K562 (cell line): ENCODE results near the gene GGA3. TPM values are rescaled to one million over a fixed set of nuclear protein-coding genes. Genes with fewer than 3 reads are reported as not detected.
A peak's percentile ranks its signal among the peaks of the same experiment; 100 is the strongest.

Experiments
- ADNP ChIP-seq: fragments of 200-800 bp; sonication (Bioruptor generic); IDR thresholded peaks from 2 replicates; pipeline ENCODE4 v1.6.1; 2016; ENCODE audit warnings: missing genetic modification characterization, missing compliant biosample characterization
- ATF1 ChIP-seq, 2 experiments: fragments of 450-650 bp in 1 of 2; IDR thresholded peaks; 2 replicates each; pipeline ENCODE4 v1.6.1; 2016; ENCODE audit warnings: missing compliant biosample characterization in 1 of 2, missing genetic modification characterization in 1 of 2
- ATF3 ChIP-seq, 2 experiments: fragments of 450-650 bp in 1 of 2; sonication (generic) in 1 of 2; formaldehyde crosslinking in 1 of 2; IDR thresholded peaks in 1 of 2; conservative IDR thresholded peaks in 1 of 2; 2 replicates each; pipeline versions ENCODE4 v1.6.1 to v1.8.1; 2016 to 2023; ENCODE audit warnings: mild to moderate bottlenecking in 2 of 2, moderate library complexity in 2 of 2, inconsistent platforms in 1 of 2, missing genetic modification reagents in 1 of 2
- CEBPB ChIP-seq: fragments of 450-650 bp; IDR thresholded peaks from 2 replicates; pipeline ENCODE4 v1.6.1; 2016; ENCODE audit warnings: missing genetic modification characterization, missing compliant biosample characterization
- FOXJ3 ChIP-seq: sonication (generic); formaldehyde crosslinking; IDR thresholded peaks from 2 replicates; pipeline ENCODE4 v1.4.0; 2020; ENCODE audit warnings: mild to moderate bottlenecking, missing genetic modification reagents
- KDM1A ChIP-seq, 2 experiments: fragments of 450-650 bp; IDR thresholded peaks; 2 replicates each; pipeline ENCODE4 v1.6.1; 2016; ENCODE audit warnings: mild to moderate bottlenecking in 2 of 2
- RBM17 ChIP-seq: fragments of 200-400 bp; formaldehyde crosslinking; IDR thresholded peaks from 2 replicates; pipeline ENCODE4 v1.6.1; 2017; ENCODE audit warnings: low read depth, mild to moderate bottlenecking, low read length, borderline replicate concordance
- RBM25 ChIP-seq: fragments of 200-400 bp; formaldehyde crosslinking; IDR thresholded peaks from 2 replicates; pipeline ENCODE4 v1.6.1; 2018; ENCODE audit warnings: low read length, low read depth, moderate library complexity; ENCODE audit not compliant: severe bottlenecking
- RFX7 ChIP-seq: fragments of 250-450 bp; sonication (Bioruptor Pico); IDR thresholded peaks from 2 replicates; pipeline ENCODE4 v1.5.1; 2021; ENCODE audit warnings: mild to moderate bottlenecking
- SMARCA4 ChIP-seq: fragments of 450-650 bp; IDR thresholded peaks from 2 replicates; pipeline ENCODE4 v1.6.1; 2016
- U2AF2 ChIP-seq: fragments of 200-400 bp; formaldehyde crosslinking; optimal IDR thresholded peaks from 2 replicates; pipeline ENCODE3; 2017; ENCODE audit warnings: low read depth, mild to moderate bottlenecking, low read length
- ZFPM2 ChIP-seq: fragments of 250-450 bp; sonication (Bioruptor Pico); IDR thresholded peaks from 2 replicates; pipeline ENCODE4 v1.5.1; 2022; ENCODE audit warnings: mild to moderate bottlenecking
- ZNF277 ChIP-seq: fragments of 250-450 bp; sonication (Bioruptor Pico); IDR thresholded peaks from 2 replicates; pipeline ENCODE4 v1.8.0; 2022; ENCODE audit warnings: inconsistent platforms, mild to moderate bottlenecking, moderate library complexity, borderline replicate concordance
- ZNF407 ChIP-seq: fragments of 450-650 bp; IDR thresholded peaks from 2 replicates; pipeline ENCODE4 v1.6.1; 2016; ENCODE audit warnings: low read depth
- ZNF431 ChIP-seq: sonication (generic); formaldehyde crosslinking; IDR thresholded peaks from 2 replicates; pipeline ENCODE4 v1.8.0; 2022; ENCODE audit warnings: mild to moderate bottlenecking, missing genetic modification reagents
- ZNF75A ChIP-seq: fragments of 450-650 bp; formaldehyde crosslinking; IDR thresholded peaks from 2 replicates; pipeline ENCODE4 v1.4.0; 2020; ENCODE audit warnings: mild to moderate bottlenecking
- ZNF830 ChIP-seq: fragments of 250-450 bp; sonication (Bioruptor Pico); IDR thresholded peaks from 2 replicates; pipeline ENCODE4 v1.5.0; 2021; ENCODE audit warnings: mild to moderate bottlenecking
- polyA plus RNA-seq, 8 experiments: library from polyadenylated mRNA; depleted of rRNA in 4 of 8; stranded (reverse) in 5 of 8; unstranded in 3 of 8; fragments of >200 nt; fragmentation: Nextera tagmentation in 2 of 8; fragmentation: Illumina TruSeq in 1 of 8; extraction: Ambion mirVana in 2 of 8; extraction: Trizol in 1 of 8; gene quantifications; 2 replicates each; pipeline versions ENCODE4 v1.2.1 to v1.2.3, GENCODE V29; 2011 to 2014; ENCODE audit warnings: inconsistent platforms in 1 of 8, missing spikeins in 1 of 8
- total RNA-seq, 7 experiments: library from RNA; depleted of rRNA in 6 of 7; stranded (reverse); fragments of >200 nt in 6 of 7; fragmentation: Illumina TruSeq in 2 of 7; extraction: Trizol in 2 of 7; gene quantifications; 2 replicates each; pipeline versions ENCODE4 v1.2.1 to v1.2.3, GENCODE V29; 2011 to 2021; ENCODE audit warnings: low replicate concordance in 1 of 7

Gene GGA3
- total and polyA plus RNA-seq, 9 of the 15 experiments (the other 6 are each of a cell fraction or from before 2014, with no cell fraction given) = 5.7 to 64.9 (median 25.4) TPM

- TF ChIP-seq CEBPB (tag) = peak; percentile 53
- TF ChIP-seq ZFPM2 (CRISPR knock-in tag) = no peak
- peak; percentile 91 for TF ChIP-seq ZNF407
- no peak for TF ChIP-seq RBM17
- no peak for TF ChIP-seq ZNF431
- TF ChIP-seq RFX7 (CRISPR knock-in tag) = no peak
- peak; percentile 34; the same call in 1 of the 2 replicates for TF ChIP-seq SMARCA4
- no peak for TF ChIP-seq U2AF2
- TF ChIP-seq KDM1A (IDR thresholded peaks at IDR 0.05) = peak in 1 of 2 experiments; percentile 20; a peak in 1 of 4 replicates
- no peak for TF ChIP-seq ZNF75A (CRISPR knock-in tag)
- TF ChIP-seq ATF1 (CRISPR knock-in tag; IDR thresholded peaks at IDR 0.05) = no peak
- peak; percentile 75 for TF ChIP-seq ATF1 (tag; IDR thresholded peaks at IDR 0.05)
- no peak for TF ChIP-seq ZNF277 (CRISPR knock-in tag)
- TF ChIP-seq ZNF830 = no peak
- TF ChIP-seq FOXJ3 = no peak
- TF ChIP-seq ATF3 (IDR thresholded peaks at IDR 0.05) = peak; percentile 95
- TF ChIP-seq ATF3 (CRISPR knock-in tag; conservative IDR thresholded peaks at IDR 0.05) = no peak
- peak; percentile 96 for TF ChIP-seq ADNP (tag)
- peak; percentile 34 for TF ChIP-seq RBM25
Observed at GRCh38 chr17:75191584-75191983, 69.8 kb downstream of the GGA3 start (continued).
